Right lobe of liver (tissue), 6 donors: ENCODE results near the gene IL20RB. TPM values are rescaled to one million over a fixed set of nuclear protein-coding genes. Genes with fewer than 3 reads are reported as not detected.

Experiments used
- ATAC-seq, 4 donors: fragments of 200-7000 bp; cut with Tn5 transposase; one replicate each; pipeline ENCODE4 v1.9.1; 2020; ENCODE audit warnings: mild to moderate bottlenecking in 4 of 4, moderate library complexity in 4 of 4
- DNase-seq, 3 donors: peaks; one replicate each; pipeline ENCODE4 v3.0.0-alpha.2; 2020
- H3K27ac ChIP-seq, 3 donors: fragments of 200-600 bp; one replicate each; pipeline ENCODE4 v1.8.0; 2022
- H3K27me3 ChIP-seq, 2 donors: fragments of 200-600 bp; one replicate each; pipeline ENCODE4 v1.8.0; 2022
- H3K36me3 ChIP-seq, 4 donors: fragments of 200-600 bp; sonication (generic) in 1 of 4; one replicate each; pipeline versions ENCODE4 v1.5.1 to v1.8.0; 2017 to 2022; ENCODE audit warnings: control low read depth in 1 of 4
- H3K4me1 ChIP-seq, 4 donors: fragments of 200-600 bp; sonication (generic) in 1 of 4; one replicate each; pipeline versions ENCODE4 v1.5.1 to v1.8.0; 2017 to 2022; ENCODE audit warnings: control low read depth in 1 of 4
- H3K4me3 ChIP-seq, 3 donors: fragments of 200-600 bp; one replicate each; pipeline ENCODE4 v1.8.0; 2022
- H3K9me3 ChIP-seq, 4 donors: fragments of 200-600 bp; sonication (generic) in 1 of 4; one replicate each; pipeline versions ENCODE4 v1.5.1 to v1.8.0; 2017 to 2022; ENCODE audit warnings: control low read depth in 1 of 4
- POLR2A ChIP-seq: fragments of 450-650 bp; IDR thresholded peaks from one replicate; pipeline ENCODE4 v1.6.1; 2017; ENCODE audit warnings: antibody characterized with exemption, mild to moderate bottlenecking
- whole genome bisulfite sequencing: methylation state at CpG from one replicate; pipeline ENCODE4 v1.1.6; 2018; ENCODE audit warnings: low coverage, low lambda C conversion rate; ENCODE audit not compliant: insufficient coverage; ENCODE audit errors: missing lambda C conversion rate; 5-methylcytosine and 5-hydroxymethylcytosine counted together
- intact Hi-C, 2 donors: fragments of 100-400 bp; cut with DNase I; formaldehyde crosslinking; loops; one replicate each; pipeline versions ENCODE4 v1.11.2 to v1.14.1; 2022
- total RNA-seq, 6 experiments: library from RNA; depleted of rRNA in 2 of 6; stranded (reverse); fragments of >200 nt in 2 of 6; fragmentation: NEBNext Ultra II Directional in 3 of 6; extraction: Animal tissue kit (Norgen Biotek cat#: 25700) in 3 of 6; gene quantifications; one replicate each; pipeline versions ENCODE4 v1.1.0 to v1.2.4, GENCODE V29; 2016 to 2023
- TF ChIP-seq, protein P1 (sequence below), 4 donors: fragments of 200-600 bp in 3 of 4; fragments of 450-650 bp in 1 of 4; IDR thresholded peaks; one replicate each; pipeline versions ENCODE4 v1.5.1 to v1.8.0; 2016 to 2022; ENCODE audit warnings: antibody characterized with exemption in 4 of 4, mild to moderate bottlenecking in 2 of 4
- donor health status: DM: no; HTN: yes; CAD: no.
- donor health status: DM: no; HTN: no; CAD: no.
- donor health status: DM: no; HTN: no; CAD: no.
- donor health status: DM: no; HTN: yes; CAD: no.
- donor health status: DM: no; HTN: yes; CAD: no.

IL20RB gene
- total RNA-seq, 6 experiments from 2014 or later: 0.30 to 6.6 (median 0.52) TPM

DNA sequence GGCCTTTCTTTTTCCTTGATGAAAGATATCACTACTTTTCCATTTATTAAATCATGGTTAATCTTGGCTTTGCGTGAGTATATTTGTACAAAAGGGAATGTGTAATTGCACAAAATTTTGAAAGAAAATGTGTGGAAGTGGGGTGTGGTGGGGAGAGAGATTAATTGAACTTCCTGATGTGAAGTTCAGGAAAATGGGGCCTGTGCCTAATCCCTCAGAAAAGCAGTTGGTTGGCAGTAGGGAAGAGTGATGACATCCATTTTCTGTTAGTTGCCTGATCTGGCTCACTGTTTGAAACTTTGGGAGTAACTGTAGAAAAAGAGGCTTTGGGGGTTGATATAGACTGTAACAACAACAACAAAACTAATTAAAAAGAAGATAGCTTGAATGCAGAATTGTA lies 10.8 kb upstream of the IL20RB start:
- Histone ChIP-seq H3K4me1 (peaks cover 0 to 5% (median 0%) of the 10 kb centered on the region in 4 donors), H3K27me3 (no peaks in the 10 kb centered on the region), H3K4me3 (no peak overlapping the region), H3K9me3 (no peaks in the 10 kb centered on the region), H3K27ac (no peak overlapping the region), H3K36me3 (peaks cover 0 to 6% (median 2%) of the 10 kb centered on the region in 4 donors)
- TF ChIP-seq POLR2A: no peak
- TF ChIP-seq, protein P1, sequence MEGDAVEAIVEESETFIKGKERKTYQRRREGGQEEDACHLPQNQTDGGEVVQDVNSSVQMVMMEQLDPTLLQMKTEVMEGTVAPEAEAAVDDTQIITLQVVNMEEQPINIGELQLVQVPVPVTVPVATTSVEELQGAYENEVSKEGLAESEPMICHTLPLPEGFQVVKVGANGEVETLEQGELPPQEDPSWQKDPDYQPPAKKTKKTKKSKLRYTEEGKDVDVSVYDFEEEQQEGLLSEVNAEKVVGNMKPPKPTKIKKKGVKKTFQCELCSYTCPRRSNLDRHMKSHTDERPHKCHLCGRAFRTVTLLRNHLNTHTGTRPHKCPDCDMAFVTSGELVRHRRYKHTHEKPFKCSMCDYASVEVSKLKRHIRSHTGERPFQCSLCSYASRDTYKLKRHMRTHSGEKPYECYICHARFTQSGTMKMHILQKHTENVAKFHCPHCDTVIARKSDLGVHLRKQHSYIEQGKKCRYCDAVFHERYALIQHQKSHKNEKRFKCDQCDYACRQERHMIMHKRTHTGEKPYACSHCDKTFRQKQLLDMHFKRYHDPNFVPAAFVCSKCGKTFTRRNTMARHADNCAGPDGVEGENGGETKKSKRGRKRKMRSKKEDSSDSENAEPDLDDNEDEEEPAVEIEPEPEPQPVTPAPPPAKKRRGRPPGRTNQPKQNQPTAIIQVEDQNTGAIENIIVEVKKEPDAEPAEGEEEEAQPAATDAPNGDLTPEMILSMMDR (IDR thresholded peaks at IDR 0.05): no peak
- no peak for ATAC-seq
- intact Hi-C loops: no loop called here
- no peak for DNase-seq
- 67% methylated on average over 1 of the region's 1 CpG for WGBS

DNA sequence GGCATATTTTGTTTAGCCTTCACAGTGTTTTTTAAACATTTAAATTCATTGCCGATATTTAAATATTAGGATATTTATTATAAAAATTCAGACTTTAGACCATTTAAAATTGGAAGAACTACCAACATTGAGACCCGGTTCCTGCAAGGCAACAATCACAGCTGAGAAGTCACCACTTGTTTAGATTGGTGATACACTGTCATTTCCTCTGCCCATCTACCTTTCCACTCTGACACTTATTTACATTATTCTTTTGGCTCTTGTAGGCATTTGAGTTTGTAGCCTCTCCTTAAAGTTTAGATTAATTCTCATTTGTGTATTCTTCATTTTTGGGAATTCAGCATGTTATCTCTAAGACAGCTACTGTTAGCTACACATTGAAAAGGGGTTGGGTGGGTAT lies 10.3 kb upstream of the IL20RB start:
- H3K36me3 ChIP-seq: peaks cover 0 to 6% (median 2%) of the 10 kb centered on the region in 4 donors
- no peak overlapping the region for H3K27ac ChIP-seq
- no peaks in the 10 kb centered on the region for H3K27me3 ChIP-seq
- H3K4me3 ChIP-seq: no peak overlapping the region
- peak in 2 of 4 donors; percentile 28 to 57 for ATAC-seq
- H3K4me1 ChIP-seq: peaks cover 0 to 5% (median 0%) of the 10 kb centered on the region in 4 donors
- no peaks in the 10 kb centered on the region for H3K9me3 ChIP-seq
- intact Hi-C loops: no loop called here
- TF ChIP-seq, protein P1 (IDR thresholded peaks at IDR 0.05): no peak
- TF ChIP-seq POLR2A: no peak
- no peak for DNase-seq
- WGBS: 43% methylated on average over 2 of the region's 2 CpGs

DNA sequence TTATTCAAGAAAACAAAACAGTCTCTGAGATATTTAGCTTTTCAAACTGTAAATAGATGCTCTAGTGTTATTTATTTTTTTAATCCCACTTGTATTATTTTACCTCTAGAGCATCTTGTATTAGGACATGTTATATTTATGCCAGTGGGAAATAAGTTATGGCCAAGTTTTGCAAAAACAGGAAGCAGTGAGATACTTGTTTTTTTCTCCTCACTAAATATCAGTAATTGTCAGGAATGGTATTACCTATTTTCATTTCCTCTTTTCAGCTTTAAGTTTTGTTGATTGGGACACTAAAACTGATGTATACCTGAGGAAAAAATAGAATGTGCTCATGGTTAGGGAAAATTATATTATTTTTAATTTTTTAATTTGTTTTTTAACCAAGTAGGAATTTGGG lies 8.6 kb upstream of the IL20RB start:
- Histone ChIP-seq H3K27me3 (no peaks in the 10 kb centered on the region), H3K9me3 (no peaks in the 10 kb centered on the region), H3K4me1 (peaks cover 0 to 5% (median 0%) of the 10 kb centered on the region in 4 donors), H3K4me3 (no peak overlapping the region), H3K27ac (no peak overlapping the region), H3K36me3 (peaks cover 0 to 6% (median 2%) of the 10 kb centered on the region in 4 donors)
- TF ChIP-seq, protein P1 (IDR thresholded peaks at IDR 0.05): no peak
- no peak for TF ChIP-seq POLR2A
- intact Hi-C loops: no loop called here
- DNase-seq: no peak
- ATAC-seq: no peak

DNA sequence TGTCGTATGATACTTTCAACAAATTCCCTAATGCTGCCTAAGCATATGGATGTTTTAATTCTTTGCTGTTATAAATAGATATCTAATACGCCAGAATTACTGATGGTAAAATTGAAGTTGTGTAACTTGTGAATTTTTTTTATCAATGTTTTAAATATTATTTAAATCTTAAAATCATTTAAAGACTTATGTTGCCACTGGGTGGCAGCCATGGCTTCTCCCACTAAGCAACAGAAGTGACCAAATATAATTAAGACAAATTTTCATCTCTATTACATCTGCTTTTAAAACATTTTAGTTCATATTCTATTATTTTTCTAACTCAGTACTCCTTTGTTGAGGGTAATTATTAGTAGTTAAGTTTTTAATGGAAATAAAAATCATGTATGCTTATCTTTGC lies 8.1 kb upstream of the IL20RB start:
- TF ChIP-seq, protein P1 (IDR thresholded peaks at IDR 0.05): peak in 2 of 4 donors; percentile 9 to 23
- TF ChIP-seq POLR2A: no peak
- Histone ChIP-seq H3K9me3 (no peaks in the 10 kb centered on the region), H3K4me3 (no peak overlapping the region), H3K36me3 (peaks cover 0 to 6% (median 2%) of the 10 kb centered on the region in 4 donors), H3K27me3 (no peaks in the 10 kb centered on the region), H3K27ac (no peak overlapping the region), H3K4me1 (no peaks in the 10 kb centered on the region)
- ATAC-seq (no peak), DNase-seq (no peak)
- WGBS: 93% methylated on average over 2 of the region's 2 CpGs
- intact Hi-C loops: no loop called here

DNA sequence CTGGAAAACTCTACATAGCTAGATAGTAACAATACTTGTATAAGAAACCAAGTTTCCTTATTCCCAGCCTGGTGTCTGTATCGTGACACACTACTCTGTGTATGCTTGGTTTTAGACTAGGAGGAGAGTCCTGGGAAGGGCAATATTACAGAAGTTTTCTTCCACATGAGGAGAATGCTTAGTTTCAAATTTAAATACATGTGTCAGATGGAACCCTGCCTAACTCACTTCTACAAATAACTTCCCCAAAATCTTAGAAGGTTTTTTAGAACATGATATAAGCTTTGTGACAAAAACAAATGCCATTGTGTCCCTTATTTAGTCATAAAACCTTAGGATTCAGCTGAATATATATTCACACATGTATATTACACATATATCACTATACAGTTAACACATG lies 7.2 kb upstream of the IL20RB start:
- no peaks in the 10 kb centered on the region for H3K9me3 ChIP-seq
- peaks cover 0 to 1% (median 0%) of the 10 kb centered on the region in 4 donors for H3K4me1 ChIP-seq
- no peaks in the 10 kb centered on the region for H3K27me3 ChIP-seq
- TF ChIP-seq, protein P1 (IDR thresholded peaks at IDR 0.05): no peak
- TF ChIP-seq POLR2A: no peak
- no peak overlapping the region for H3K4me3 ChIP-seq
- H3K27ac ChIP-seq: no peak overlapping the region
- intact Hi-C loops: no loop called here
- 53% methylated on average over 1 of the region's 1 CpG for WGBS
- ATAC-seq (peak in 1 of 4 donors; percentile 55), DNase-seq (no peak)
- H3K36me3 ChIP-seq: peaks cover 0 to 6% (median 1%) of the 10 kb centered on the region in 4 donors
